GM12801 (cell line): ENCODE data around the gene ATP5MC3.

Source experiments
- CTCF ChIP-seq: IDR thresholded peaks from one replicate; pipeline ENCODE4 v1.5.1; 2011; ENCODE audit warnings: control low read depth; ENCODE audit not compliant: insufficient read length; ENCODE audit errors: extremely low read depth

ATP5MC3 gene

GRCh38 chr2:175136334-175137215 is 44.9 kb downstream of the ATP5MC3 start:
- TF ChIP-seq CTCF, result no peak

- TF ChIP-seq CTCF, result no peak
Measured at GRCh38 chr2:175135862-175136261, 45.6 kb downstream of the ATP5MC3 start.

GRCh38 chr2:175135177-175135576 is 46.3 kb downstream of the ATP5MC3 start:
- TF ChIP-seq CTCF, result no peak

- TF ChIP-seq CTCF, result no peak
Measured at GRCh38 chr2:175131252-175131651, 50.3 kb downstream of the ATP5MC3 start.

GRCh38 chr2:175126661-175127060 is 54.8 kb downstream of the ATP5MC3 start:
- TF ChIP-seq CTCF, result no peak
